ENCODE measurements around the gene PRKAR1B. TPM values are rescaled to one million over a fixed set of nuclear protein-coding genes. Genes with fewer than 3 reads are reported as not detected.

Gene PRKAR1B
- polyA plus RNA-seq, 1 of the 3 experiments (the other 2 are of a cell fraction), result 63.7 TPM

DNA sequence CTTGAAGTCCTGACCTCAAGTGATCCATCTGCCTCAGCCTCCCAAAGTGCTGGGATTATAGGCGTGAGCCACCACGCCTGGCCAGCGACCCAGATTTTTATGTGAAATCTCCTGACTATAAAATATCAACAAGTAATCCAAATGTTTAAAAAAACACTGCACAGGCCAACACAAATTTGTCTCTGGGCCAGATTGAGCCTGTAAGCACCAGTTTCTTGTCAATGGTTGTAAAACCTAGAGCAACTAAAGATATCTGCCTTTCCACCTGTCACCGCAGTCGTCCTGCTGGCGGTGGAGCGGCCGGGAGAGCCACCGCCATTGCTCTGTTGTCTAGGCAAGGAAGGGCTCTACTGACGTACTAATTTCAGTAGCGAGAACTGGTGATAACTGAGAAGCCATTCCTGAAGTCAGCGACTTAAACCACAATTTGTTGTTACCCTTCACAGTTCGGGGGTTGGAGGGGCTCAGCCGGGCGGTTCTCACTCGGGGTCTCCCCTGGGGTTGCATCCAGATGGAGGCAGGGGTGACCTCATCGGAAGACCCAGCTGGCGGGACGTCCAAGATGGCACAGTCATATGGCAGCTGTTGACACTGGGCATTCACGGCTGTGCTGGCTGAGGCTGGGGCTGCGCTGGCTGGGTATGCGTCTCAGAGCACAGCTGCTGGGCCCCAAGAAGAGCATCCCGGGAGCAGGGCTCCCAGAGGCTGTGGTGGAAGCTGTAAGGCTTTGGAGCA, 152.3 kb downstream of the PRKAR1B start:
- Histone ChIP-seq H3K27me3 (ENCODE audit: insufficient read depth) (no peaks in the 10 kb centered on the region), H3K27ac (ENCODE audit: low read depth in 2 of 2, low read length in 1 of 2) (no peak overlapping the region), H3K9ac (no peak overlapping the region), H3K4me1 (ENCODE audit: control insufficient read depth in 1 of 2, insufficient read depth in 2 of 2, low read depth in 1 of 2, low read length in 1 of 2) (no peaks in the 10 kb centered on the region), H2AFZ (ENCODE audit: low read depth) (no peak overlapping the region), H3K4me3 (ENCODE audit: low read depth in 2 of 2, low read length in 1 of 2) (no peak overlapping the region), H4K20me1 (ENCODE audit: insufficient read depth) (no peaks in the 10 kb centered on the region), H3K4me2 (no peak overlapping the region), H3K9me3 (no peaks in the 10 kb centered on the region), H3K79me2 (ENCODE audit: insufficient read depth) (no peaks in the 10 kb centered on the region), H3K36me3 (replicated peaks in 1 of 2; ENCODE audit: control insufficient read depth in 1 of 2, insufficient read depth in 2 of 2, low read length in 1 of 2) (peaks cover 0 to 17% of the 10 kb centered on the region in 2 experiments), H3K9me2 (no peaks in the 10 kb centered on the region), H3F3A (replicated peaks; ENCODE audit: insufficient read depth) (no peaks in the 10 kb centered on the region)
- 94% methylated on average over 21 of the region's 23 CpGs for WGBS (ENCODE audit: low lambda C conversion rate)
- ChIA-PET CTCF (no interaction called here), POLR2A (no interaction called here)
- TF ChIP-seq CHD2 (IDR thresholded peaks at IDR 0.05; ENCODE audit: low read length, partially characterized antibody) (no peak), EP300 (IDR thresholded peaks at IDR 0.05; ENCODE audit: borderline replicate concordance in 1 of 2, low read depth in 1 of 2, low read length in 1 of 2) (no peak), ELF1 (IDR thresholded peaks at IDR 0.05) (no peak), RCOR1 (IDR thresholded peaks at IDR 0.05; ENCODE audit: low read length) (no peak), SIN3A (IDR thresholded peaks at IDR 0.05; ENCODE audit: borderline replicate concordance, low read depth, low read length) (no peak), EZH2phosphoT487 (IDR thresholded peaks at IDR 0.05; ENCODE audit: borderline replicate concordance, low read depth) (no peak), GATA2 (CRISPR knock-in tag; IDR thresholded peaks at IDR 0.05) (no peak), GABPA (IDR thresholded peaks at IDR 0.05; ENCODE audit: low read depth) (no peak), TAF1 (IDR thresholded peaks at IDR 0.05; ENCODE audit: borderline replicate concordance, low read depth, low read length) (no peak), RXRA (IDR thresholded peaks at IDR 0.05; ENCODE audit: borderline replicate concordance, low read depth) (no peak), NRF1 (IDR thresholded peaks at IDR 0.05; ENCODE audit: low read depth, low read length) (no peak), FOSL2 (IDR thresholded peaks at IDR 0.05; ENCODE audit: borderline replicate concordance, low read depth) (no peak), FOXM1 (IDR thresholded peaks at IDR 0.05; ENCODE audit: low read depth) (no peak), RFX5 (IDR thresholded peaks at IDR 0.05; ENCODE audit: low read length) (no peak), POLR2AphosphoS5 (IDR thresholded peaks at IDR 0.05; ENCODE audit: low read depth, low read length) (no peak)
- TF ChIP-seq, protein P1, sequence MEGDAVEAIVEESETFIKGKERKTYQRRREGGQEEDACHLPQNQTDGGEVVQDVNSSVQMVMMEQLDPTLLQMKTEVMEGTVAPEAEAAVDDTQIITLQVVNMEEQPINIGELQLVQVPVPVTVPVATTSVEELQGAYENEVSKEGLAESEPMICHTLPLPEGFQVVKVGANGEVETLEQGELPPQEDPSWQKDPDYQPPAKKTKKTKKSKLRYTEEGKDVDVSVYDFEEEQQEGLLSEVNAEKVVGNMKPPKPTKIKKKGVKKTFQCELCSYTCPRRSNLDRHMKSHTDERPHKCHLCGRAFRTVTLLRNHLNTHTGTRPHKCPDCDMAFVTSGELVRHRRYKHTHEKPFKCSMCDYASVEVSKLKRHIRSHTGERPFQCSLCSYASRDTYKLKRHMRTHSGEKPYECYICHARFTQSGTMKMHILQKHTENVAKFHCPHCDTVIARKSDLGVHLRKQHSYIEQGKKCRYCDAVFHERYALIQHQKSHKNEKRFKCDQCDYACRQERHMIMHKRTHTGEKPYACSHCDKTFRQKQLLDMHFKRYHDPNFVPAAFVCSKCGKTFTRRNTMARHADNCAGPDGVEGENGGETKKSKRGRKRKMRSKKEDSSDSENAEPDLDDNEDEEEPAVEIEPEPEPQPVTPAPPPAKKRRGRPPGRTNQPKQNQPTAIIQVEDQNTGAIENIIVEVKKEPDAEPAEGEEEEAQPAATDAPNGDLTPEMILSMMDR (IDR thresholded peaks at IDR 0.05), result no peak
- TF ChIP-seq, protein P2, sequence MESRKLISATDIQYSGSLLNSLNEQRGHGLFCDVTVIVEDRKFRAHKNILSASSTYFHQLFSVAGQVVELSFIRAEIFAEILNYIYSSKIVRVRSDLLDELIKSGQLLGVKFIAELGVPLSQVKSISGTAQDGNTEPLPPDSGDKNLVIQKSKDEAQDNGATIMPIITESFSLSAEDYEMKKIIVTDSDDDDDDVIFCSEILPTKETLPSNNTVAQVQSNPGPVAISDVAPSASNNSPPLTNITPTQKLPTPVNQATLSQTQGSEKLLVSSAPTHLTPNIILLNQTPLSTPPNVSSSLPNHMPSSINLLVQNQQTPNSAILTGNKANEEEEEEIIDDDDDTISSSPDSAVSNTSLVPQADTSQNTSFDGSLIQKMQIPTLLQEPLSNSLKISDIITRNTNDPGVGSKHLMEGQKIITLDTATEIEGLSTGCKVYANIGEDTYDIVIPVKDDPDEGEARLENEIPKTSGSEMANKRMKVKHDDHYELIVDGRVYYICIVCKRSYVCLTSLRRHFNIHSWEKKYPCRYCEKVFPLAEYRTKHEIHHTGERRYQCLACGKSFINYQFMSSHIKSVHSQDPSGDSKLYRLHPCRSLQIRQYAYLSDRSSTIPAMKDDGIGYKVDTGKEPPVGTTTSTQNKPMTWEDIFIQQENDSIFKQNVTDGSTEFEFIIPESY (IDR thresholded peaks at IDR 0.05; ENCODE audit: borderline replicate concordance, low read depth), result no peak
- TF ChIP-seq, protein P3, sequence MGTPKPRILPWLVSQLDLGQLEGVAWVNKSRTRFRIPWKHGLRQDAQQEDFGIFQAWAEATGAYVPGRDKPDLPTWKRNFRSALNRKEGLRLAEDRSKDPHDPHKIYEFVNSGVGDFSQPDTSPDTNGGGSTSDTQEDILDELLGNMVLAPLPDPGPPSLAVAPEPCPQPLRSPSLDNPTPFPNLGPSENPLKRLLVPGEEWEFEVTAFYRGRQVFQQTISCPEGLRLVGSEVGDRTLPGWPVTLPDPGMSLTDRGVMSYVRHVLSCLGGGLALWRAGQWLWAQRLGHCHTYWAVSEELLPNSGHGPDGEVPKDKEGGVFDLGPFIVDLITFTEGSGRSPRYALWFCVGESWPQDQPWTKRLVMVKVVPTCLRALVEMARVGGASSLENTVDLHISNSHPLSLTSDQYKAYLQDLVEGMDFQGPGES (IDR thresholded peaks at IDR 0.05; ENCODE audit: low read depth, low read length), result no peak
- no peak for DNase-seq
